SU-DHL-6 (cell line): ENCODE measurements around the gene SLC39A11.

Source experiments
- H2AFZ ChIP-seq: fragments of 200-600 bp; sonication (generic); 2 replicates; pipeline ENCODE4 v1.6.1; 2014; ENCODE audit warnings: low read depth, mild to moderate bottlenecking, moderate library complexity, mixed read lengths, antibody characterized with exemption, low read length; ENCODE audit not compliant: severe bottlenecking
- H3F3A ChIP-seq: fragments of 200-600 bp; shearing (Covaris generic); 2 replicates; pipeline ENCODE4 v1.6.0; 2016; ENCODE audit warnings: antibody characterized with exemption, mild to moderate bottlenecking; ENCODE audit not compliant: insufficient read depth
- H3K27ac ChIP-seq: fragments of 200-600 bp; sonication (generic); 2 replicates; pipeline ENCODE4 v1.5.1; 2016; ENCODE audit warnings: low read depth, mild to moderate bottlenecking, low read length, moderate library complexity, mixed read lengths
- H3K27me3 ChIP-seq: fragments of 200-600 bp; sonication (generic), shearing (Covaris generic); 2 replicates; pipeline ENCODE4 v1.6.0; 2014; ENCODE audit warnings: mild to moderate bottlenecking, low read length
- H3K36me3 ChIP-seq: fragments of 200-600 bp; sonication (generic); 2 replicates; pipeline ENCODE4 v1.6.1; 2014; ENCODE audit warnings: mild to moderate bottlenecking, low read length, mixed read lengths
- H3K4me2 ChIP-seq: fragments of 300-600, 200-600 bp; shearing (Covaris generic), sonication (generic); 2 replicates; pipeline ENCODE4 v1.6.0; 2014; ENCODE audit warnings: low read length, low read depth, mild to moderate bottlenecking; ENCODE audit not compliant: poor library complexity, severe bottlenecking
- H3K4me3 ChIP-seq: fragments of 200-600 bp; sonication (generic); 2 replicates; pipeline ENCODE4 v1.5.1; 2014; ENCODE audit warnings: antibody characterized with exemption, low read length, mild to moderate bottlenecking, mixed read lengths; ENCODE audit not compliant: insufficient read depth, poor library complexity, severe bottlenecking
- H3K79me2 ChIP-seq: fragments of 200-600 bp; sonication (generic); 2 replicates; pipeline ENCODE4 v1.6.1; 2014; ENCODE audit warnings: mild to moderate bottlenecking, low read length, moderate library complexity; ENCODE audit not compliant: insufficient read depth
- H3K9ac ChIP-seq: fragments of 200-600 bp; sonication (generic); 2 replicates; pipeline ENCODE4 v1.7.0; 2014; ENCODE audit warnings: mild to moderate bottlenecking, low read length
- H3K9me2 ChIP-seq: fragments of 200-600 bp; sonication (generic); replicated peaks from 2 replicates; pipeline ENCODE4 v1.6.1; 2014; ENCODE audit warnings: low read length; ENCODE audit not compliant: insufficient read depth
- H3K9me3 ChIP-seq: fragments of 200-600 bp; sonication (generic); 2 replicates; pipeline ENCODE4 v1.6.1; 2014; ENCODE audit warnings: low read length, mixed read lengths; ENCODE audit not compliant: insufficient read depth
- H4K20me1 ChIP-seq: fragments of 200-600 bp; sonication (generic); 2 replicates; pipeline ENCODE4 v1.6.1; 2014; ENCODE audit warnings: low read depth, mild to moderate bottlenecking, antibody characterized with exemption, low read length, moderate library complexity, mixed read lengths
- CTCF ChIP-seq: fragments of 200-600 bp; sonication (generic); IDR thresholded peaks from one replicate; pipeline ENCODE4 v1.5.1; 2017; ENCODE audit warnings: antibody characterized with exemption, mild to moderate bottlenecking, low read length, moderate library complexity; ENCODE audit not compliant: insufficient read depth, poor library complexity, severe bottlenecking
- EZH2phosphoT487 ChIP-seq: fragments of 200-600 bp; sonication (generic), shearing (Covaris generic); conservative IDR thresholded peaks from 2 replicates; pipeline ENCODE4 v1.6.1; 2018; ENCODE audit warnings: mild to moderate bottlenecking, antibody characterized with exemption, low read length, moderate library complexity, mixed read lengths

SLC39A11 gene

GRCh38 chr17:72599891-72600290, 492.6 kb downstream of the SLC39A11 start:
- Histone ChIP-seq H3K4me3 (no peak overlapping the region), H3K27ac (no peak overlapping the region), H3K36me3 (no peaks in the 10 kb centered on the region), H2AFZ (no peak overlapping the region), H3K4me2 (no peak overlapping the region), H3F3A (no peaks in the 10 kb centered on the region), H4K20me1 (no peaks in the 10 kb centered on the region), H3K9me2 (no peaks in the 10 kb centered on the region), H3K27me3 (no peaks in the 10 kb centered on the region), H3K79me2 (no peaks in the 10 kb centered on the region), H3K9ac (no peak overlapping the region), H3K9me3 (no peaks in the 10 kb centered on the region)
- TF ChIP-seq EZH2phosphoT487 (no peak), CTCF (no peak)

- Histone ChIP-seq H2AFZ (no peak overlapping the region), H4K20me1 (no peaks in the 10 kb centered on the region), H3K27ac (no peak overlapping the region), H3K4me2 (no peak overlapping the region), H3K79me2 (no peaks in the 10 kb centered on the region), H3K9me2 (no peaks in the 10 kb centered on the region), H3K4me3 (no peak overlapping the region), H3K36me3 (no peaks in the 10 kb centered on the region), H3F3A (no peaks in the 10 kb centered on the region), H3K27me3 (no peaks in the 10 kb centered on the region), H3K9me3 (no peaks in the 10 kb centered on the region), H3K9ac (no peak overlapping the region)
- no peak for TF ChIP-seq CTCF
Measured at GRCh38 chr17:72598695-72599094, 493.8 kb downstream of the SLC39A11 start.

GRCh38 chr17:72597354-72598087, 495.0 kb downstream of the SLC39A11 start:
- no peak for TF ChIP-seq EZH2phosphoT487
- TF ChIP-seq CTCF = no peak
- Histone ChIP-seq H3K4me3 (no peak overlapping the region), H3K27ac (no peak overlapping the region), H4K20me1 (no peaks in the 10 kb centered on the region), H3K9me3 (no peaks in the 10 kb centered on the region), H3K27me3 (no peaks in the 10 kb centered on the region), H3K9me2 (no peaks in the 10 kb centered on the region), H3K36me3 (no peaks in the 10 kb centered on the region), H3K9ac (no peak overlapping the region), H3K4me2 (no peak overlapping the region), H3F3A (no peaks in the 10 kb centered on the region), H3K79me2 (no peaks in the 10 kb centered on the region), H2AFZ (no peak overlapping the region)
